Aorta (tissue), 5 donors: ENCODE data around the gene PLPPR1. TPM values are rescaled to one million over a fixed set of nuclear protein-coding genes. Genes with fewer than 3 reads are reported as not detected.

Experiments
- ATAC-seq: fragments of 200-7000 bp; cut with Tn5 transposase; one replicate; pipeline ENCODE4 v1.9.1; 2022; ENCODE audit warnings: moderate library complexity; ENCODE audit not compliant: low FRiP score
- DNase-seq, 2 donors: peaks; one replicate each; pipeline ENCODE4 v3.0.0-alpha.2; 2020
- H3K27ac ChIP-seq, 2 donors: one replicate each; pipeline ENCODE4 v1.5.1; 2013; ENCODE audit warnings: low read length in 2 of 2, mild to moderate bottlenecking in 2 of 2, moderate library complexity in 2 of 2, control low read depth in 1 of 2, inconsistent platforms in 1 of 2, low read depth in 1 of 2
- H3K27me3 ChIP-seq, 2 donors: one replicate each; pipeline ENCODE4 v1.6.1; 2013; ENCODE audit warnings: control low read depth in 1 of 2, low read length in 1 of 2, mild to moderate bottlenecking in 1 of 2, moderate library complexity in 1 of 2; ENCODE audit not compliant: insufficient read depth in 2 of 2, control insufficient read depth in 1 of 2
- H3K36me3 ChIP-seq, 2 donors: one replicate each; pipeline ENCODE4 v1.6.1; 2013; ENCODE audit warnings: control low read depth in 1 of 2, low read length in 1 of 2, mild to moderate bottlenecking in 1 of 2; ENCODE audit not compliant: insufficient read depth in 2 of 2, control insufficient read depth in 1 of 2
- H3K4me1 ChIP-seq, 2 donors: one replicate each; pipeline ENCODE4 v1.6.1; 2013; ENCODE audit warnings: low read length in 2 of 2, control low read depth in 1 of 2, mild to moderate bottlenecking in 1 of 2, moderate library complexity in 1 of 2; ENCODE audit not compliant: insufficient read depth in 2 of 2, control insufficient read depth in 1 of 2
- H3K4me3 ChIP-seq, 2 donors: one replicate each; pipeline ENCODE4 v1.5.1; 2013; ENCODE audit warnings: low read length in 2 of 2, control low read depth in 1 of 2, mild to moderate bottlenecking in 1 of 2
- H3K9me3 ChIP-seq: one replicate; pipeline ENCODE4 v1.6.1; 2013; ENCODE audit warnings: mild to moderate bottlenecking, low read length; ENCODE audit not compliant: control insufficient read depth
- WGBS, 2 donors: extraction: QIAGEN DNeasy Blood & Tissue Kit; methylation state at CpG; one replicate each; pipeline ENCODE4 v1.1.7; 2013; 5-methylcytosine and 5-hydroxymethylcytosine counted together
- intact Hi-C, 2 donors: fragments of 100-400 bp; cut with DNase I; formaldehyde crosslinking; loops; one replicate each; pipeline versions ENCODE4 v1.14.2 to v1.15.0; 2022
- polyA plus RNA-seq, 2 donors: library from polyadenylated mRNA; stranded (reverse); fragments of 200-250 nt; gene quantifications; one replicate each; pipeline ENCODE4 v1.2.3, GENCODE V29; 2013
- total RNA-seq, 2 donors: library from RNA; stranded (reverse); fragmentation: NEBNext Ultra II Directional; extraction: Animal tissue kit (Norgen Biotek cat#: 25700); gene quantifications; one replicate each; pipeline ENCODE4 v1.2.1, GENCODE V29; 2021
- donor health status: healthy with polysubstance abuse.
- donor health status: Bipolar disorder and iron deficiency.
- donor health status: DM: no; HTN: no; CAD: no.
- donor health status: DM: no; HTN: no; CAD: no.
- donor health status: DM: yes; HTN: yes; CAD: no.

PLPPR1 gene
- total and polyA plus RNA-seq, 4 donors = not detected

GRCh38 chr9:101092922-101093321 is 64.4 kb downstream of the PLPPR1 start:
- no peaks in the 10 kb centered on the region for H3K9me3 ChIP-seq
- H3K27ac ChIP-seq = no peak overlapping the region
- H3K4me3 ChIP-seq = no peak overlapping the region
- H3K4me1 ChIP-seq = no peaks in the 10 kb centered on the region
- 56 to 69% methylated on average over 1 of the region's 1 CpG for WGBS, 2 donors
- H3K36me3 ChIP-seq = no peaks in the 10 kb centered on the region
- no peaks in the 10 kb centered on the region for H3K27me3 ChIP-seq
- intact Hi-C loops = no loop called here
- ATAC-seq = no peak
- no peak for DNase-seq

- DNase-seq = no peak
- no peak for ATAC-seq
- intact Hi-C loops = no loop called here
- Histone ChIP-seq H3K9me3 (no peaks in the 10 kb centered on the region), H3K27ac (no peak overlapping the region), H3K27me3 (no peaks in the 10 kb centered on the region), H3K36me3 (no peaks in the 10 kb centered on the region), H3K4me1 (no peaks in the 10 kb centered on the region), H3K4me3 (no peak overlapping the region)
These were observed 65.1 kb downstream of the PLPPR1 start for GRCh38 chr9:101093620-101094019.

GRCh38 chr9:101094686-101095085 is 66.2 kb downstream of the PLPPR1 start:
- H3K27me3 ChIP-seq = no peaks in the 10 kb centered on the region
- 63 to 84% methylated on average over 1 of the region's 1 CpG for WGBS, 2 donors

GRCh38 chr9:101097210-101097609 is 68.7 kb downstream of the PLPPR1 start:
- no peaks in the 10 kb centered on the region for H3K4me1 ChIP-seq
- no peaks in the 10 kb centered on the region for H3K36me3 ChIP-seq
- DNase-seq (no peak), ATAC-seq (no peak)
- no peaks in the 10 kb centered on the region for H3K9me3 ChIP-seq
- no peak overlapping the region for H3K27ac ChIP-seq
- H3K4me3 ChIP-seq = no peak overlapping the region
- H3K27me3 ChIP-seq = no peaks in the 10 kb centered on the region
- intact Hi-C loops = no loop called here
- WGBS, 2 donors = 0 to 24% methylated on average over 1 of the region's 1 CpG

More at GRCh38 chr9:101094686-101095085, 66.2 kb downstream of the PLPPR1 start:
- ATAC-seq (no peak), DNase-seq (no peak)
- Histone ChIP-seq H3K27ac (no peak overlapping the region), H3K4me1 (no peaks in the 10 kb centered on the region), H3K9me3 (no peaks in the 10 kb centered on the region), H3K4me3 (no peak overlapping the region), H3K36me3 (no peaks in the 10 kb centered on the region)
- intact Hi-C loops = no loop called here

GRCh38 chr9:101098392-101098791 is 69.9 kb downstream of the PLPPR1 start:
- Histone ChIP-seq H3K9me3 (no peaks in the 10 kb centered on the region), H3K4me3 (no peak overlapping the region), H3K4me1 (no peaks in the 10 kb centered on the region), H3K36me3 (no peaks in the 10 kb centered on the region), H3K27me3 (no peaks in the 10 kb centered on the region), H3K27ac (no peak overlapping the region)
- ATAC-seq (no peak), DNase-seq (no peak)
- intact Hi-C loops = no loop called here

- no peaks in the 10 kb centered on the region for H3K36me3 ChIP-seq
- H3K27ac ChIP-seq = no peak overlapping the region
- 24 to 49% methylated on average over 2 of the region's 2 CpGs for WGBS, 2 donors
- DNase-seq = no peak
- no peak for ATAC-seq
- intact Hi-C loops = no loop called here
- no peaks in the 10 kb centered on the region for H3K4me1 ChIP-seq
- H3K27me3 ChIP-seq = no peaks in the 10 kb centered on the region
- no peak overlapping the region for H3K4me3 ChIP-seq
- H3K9me3 ChIP-seq = no peaks in the 10 kb centered on the region
These were observed 85.8 kb downstream of the PLPPR1 start for GRCh38 chr9:101114317-101114716.

GRCh38 chr9:101115102-101115501 is 86.6 kb downstream of the PLPPR1 start:
- no peak overlapping the region for H3K4me3 ChIP-seq
- no peaks in the 10 kb centered on the region for H3K36me3 ChIP-seq
- no peaks in the 10 kb centered on the region for H3K9me3 ChIP-seq
- H3K27me3 ChIP-seq = no peaks in the 10 kb centered on the region
- no peak overlapping the region for H3K27ac ChIP-seq
- WGBS, 2 donors = 26 to 27% methylated on average over 4 of the region's 4 CpGs
- no peaks in the 10 kb centered on the region for H3K4me1 ChIP-seq
- DNase-seq (no peak), ATAC-seq (no peak)
- intact Hi-C loops = no loop called here

- WGBS, 2 donors = 8 to 15% methylated on average over 1 of the region's 1 CpG
- no peak overlapping the region for H3K4me3 ChIP-seq
- no peaks in the 10 kb centered on the region for H3K9me3 ChIP-seq
- DNase-seq (no peak), ATAC-seq (no peak)
- no peaks in the 10 kb centered on the region for H3K4me1 ChIP-seq
- H3K36me3 ChIP-seq = no peaks in the 10 kb centered on the region
- H3K27ac ChIP-seq = no peak overlapping the region
- intact Hi-C loops = no loop called here
- H3K27me3 ChIP-seq = no peaks in the 10 kb centered on the region
These were observed 88.6 kb downstream of the PLPPR1 start for GRCh38 chr9:101117161-101117560.

- no peaks in the 10 kb centered on the region for H3K36me3 ChIP-seq
- WGBS, 2 donors = 27 to 32% methylated on average over 3 of the region's 3 CpGs
- intact Hi-C loops = no loop called here
- no peaks in the 10 kb centered on the region for H3K4me1 ChIP-seq
- no peak overlapping the region for H3K27ac ChIP-seq
- DNase-seq (no peak), ATAC-seq (no peak)
- H3K27me3 ChIP-seq = no peaks in the 10 kb centered on the region
- no peaks in the 10 kb centered on the region for H3K9me3 ChIP-seq
- H3K4me3 ChIP-seq = no peak overlapping the region
These were observed 90.8 kb downstream of the PLPPR1 start for GRCh38 chr9:101119206-101119819.
